HG02943 (cell line): ENCODE measurements around the gene JAM3.
"Not testable (repeated sequence)": the region's sequence is repeated elsewhere in the genome, so short reads cannot be mapped to it uniquely, and the experiment has no call there.

ENCODE experiments used
- ATAC-seq: cut with Tn5 transposase; IDR thresholded peaks from one replicate; pipeline ENCODE4 v1.9.1; 2021; ENCODE audit warnings: mild to moderate bottlenecking, low read depth, moderate library complexity; ENCODE audit not compliant: unreplicated experiment

Gene JAM3

DNA sequence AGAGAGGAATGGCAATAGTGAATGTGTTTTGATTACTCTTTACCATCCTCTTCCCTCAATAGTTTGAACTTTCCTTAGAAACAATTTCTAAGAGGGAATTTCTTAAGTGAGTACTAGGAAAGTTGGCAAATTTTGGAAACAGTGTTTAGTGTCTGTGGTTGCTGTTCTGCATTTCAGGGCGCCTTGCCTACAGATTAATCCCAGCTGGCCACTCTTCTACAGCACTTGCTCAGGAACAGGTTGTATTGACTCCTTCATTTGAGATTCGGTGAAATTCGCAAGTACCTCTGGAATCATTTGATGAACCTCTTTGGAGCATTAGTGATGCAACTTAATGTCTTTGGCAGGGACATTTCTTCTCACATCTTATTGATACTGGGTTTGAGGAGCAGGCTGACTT is 28.3 kb downstream of the JAM3 start:
- ATAC-seq, result no peak

DNA sequence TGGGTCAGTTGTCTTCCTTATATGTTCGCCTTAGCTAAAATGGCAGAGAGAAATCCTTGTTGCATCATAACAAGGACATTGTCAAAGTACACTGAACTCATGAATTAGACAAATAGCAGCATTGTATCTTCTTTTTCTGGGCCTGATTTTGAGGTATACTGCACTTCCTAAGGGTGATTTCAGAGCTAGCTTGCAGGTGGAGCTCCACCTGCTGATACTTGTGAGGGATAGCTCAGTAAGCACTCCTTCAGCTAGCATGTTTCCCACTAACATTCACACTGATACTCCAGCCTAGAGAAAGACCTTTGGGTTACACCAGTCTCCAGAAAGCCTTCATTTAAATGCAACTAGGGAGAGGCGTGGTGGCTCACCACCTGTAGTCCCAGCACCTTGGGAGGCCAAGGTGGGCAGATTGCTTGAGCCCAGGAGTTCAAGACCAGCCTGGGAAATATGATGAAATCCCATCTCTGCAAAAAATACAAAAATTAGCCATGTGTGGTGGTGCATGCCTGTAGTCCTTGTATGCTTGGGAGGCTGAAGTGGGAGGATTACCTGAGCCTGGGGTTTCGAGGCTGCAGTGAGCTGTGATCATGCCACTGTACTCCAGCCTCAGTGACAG is 29.8 kb downstream of the JAM3 start:
- ATAC-seq, result no peak

DNA sequence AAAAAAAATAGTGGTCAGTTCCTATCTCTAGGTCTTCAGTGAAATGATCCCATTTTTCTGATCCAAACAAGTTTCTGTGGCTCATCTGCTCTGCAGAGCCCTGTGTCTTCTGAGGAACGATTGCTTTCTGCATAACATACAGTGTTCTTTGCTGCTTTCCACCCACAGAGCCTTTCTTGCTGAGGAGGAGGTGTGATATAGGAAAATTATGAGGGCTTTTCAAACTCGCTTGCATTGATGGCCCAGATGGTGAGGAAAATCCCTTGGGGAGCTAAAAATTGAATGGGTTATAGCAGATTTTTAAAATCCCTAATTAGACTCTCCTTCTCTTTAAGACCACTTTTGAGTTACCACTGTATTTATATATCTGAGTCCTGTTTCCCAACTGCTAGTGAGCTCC is 31.3 kb downstream of the JAM3 start:
- no peak for ATAC-seq

DNA sequence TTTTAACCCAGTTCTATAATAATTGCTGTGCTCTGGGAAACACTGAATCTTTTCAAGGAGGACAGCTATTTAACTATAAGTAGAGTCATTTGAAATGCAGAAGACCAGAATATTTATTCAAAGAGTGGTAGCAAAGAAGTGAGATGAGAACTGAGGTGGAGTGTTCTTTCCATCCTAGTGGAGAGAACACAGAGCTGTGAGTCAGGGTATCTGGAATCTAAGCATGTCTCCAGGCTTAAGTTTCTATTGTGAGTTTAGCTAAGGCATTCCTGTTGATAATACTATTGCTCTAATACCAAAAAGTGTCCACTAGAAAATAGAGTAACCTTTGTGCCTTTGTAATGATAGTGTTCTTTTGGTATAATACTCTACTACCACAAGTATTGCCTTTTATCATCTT is 32.4 kb downstream of the JAM3 start:
- no peak for ATAC-seq

DNA sequence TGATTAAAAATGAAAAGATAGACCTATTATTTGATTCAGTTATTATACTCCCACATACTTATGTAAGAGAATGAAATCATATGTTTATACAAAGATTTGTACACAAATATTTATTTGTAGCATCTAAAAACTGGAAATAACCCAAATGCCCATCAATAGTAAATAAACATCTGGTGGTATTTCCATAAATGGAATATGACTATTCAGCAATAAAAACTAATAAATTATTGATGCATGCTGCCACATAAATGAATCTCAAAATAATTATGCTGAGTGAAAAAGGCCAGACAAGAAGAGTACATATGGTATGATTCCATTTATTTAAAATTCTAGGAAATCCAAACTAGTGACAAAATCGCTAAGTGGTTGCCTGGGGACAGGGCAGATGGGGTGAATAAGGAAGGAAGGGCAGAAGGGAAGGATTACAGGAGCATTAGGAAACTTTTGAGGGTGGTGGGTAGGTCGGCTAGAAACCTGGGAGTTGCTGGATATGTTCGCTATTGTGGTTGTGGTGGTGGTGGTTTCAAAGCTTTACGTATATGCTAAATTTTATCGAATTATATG is 41.5 kb downstream of the JAM3 start:
- no peak for ATAC-seq

DNA sequence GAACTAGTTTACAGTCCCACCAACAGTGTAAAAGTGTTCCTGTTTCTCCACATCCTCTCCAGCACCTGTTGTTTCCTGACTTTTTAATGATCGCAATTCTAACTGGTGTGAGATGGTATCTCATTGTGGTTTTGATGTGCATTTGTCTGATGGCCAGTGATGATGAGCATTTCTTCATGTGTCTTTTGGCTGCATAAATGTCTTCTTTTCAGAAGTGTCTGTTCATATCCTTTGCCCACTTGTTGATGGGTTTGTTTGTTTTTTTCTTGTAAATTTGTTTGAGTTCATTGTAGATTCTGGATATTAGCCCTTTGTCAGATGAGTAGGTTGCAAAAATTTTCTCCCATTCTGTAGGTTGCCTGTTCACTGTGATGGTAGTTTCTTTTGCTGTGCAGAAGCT is 44.9 kb downstream of the JAM3 start:
- not testable (repeated sequence) for ATAC-seq

DNA sequence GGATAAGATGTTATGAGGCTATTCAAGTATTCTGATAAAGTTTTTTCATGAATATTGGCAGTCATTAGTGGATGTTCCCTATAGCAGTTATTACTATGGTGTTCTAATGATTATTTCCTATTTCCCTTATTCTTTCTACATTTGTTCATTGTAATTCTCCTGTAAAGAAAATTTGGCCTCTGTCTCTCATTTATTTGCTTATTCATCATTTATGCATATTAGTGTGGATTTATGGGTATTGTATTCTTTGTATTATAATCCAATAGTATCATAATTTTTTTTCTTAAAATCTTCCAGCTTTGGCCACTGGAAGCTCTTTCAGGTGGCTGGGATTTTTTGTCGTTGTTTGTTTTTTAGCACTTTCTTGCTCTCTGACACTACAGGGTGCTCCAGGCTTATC is 47.3 kb downstream of the JAM3 start:
- no peak for ATAC-seq

DNA sequence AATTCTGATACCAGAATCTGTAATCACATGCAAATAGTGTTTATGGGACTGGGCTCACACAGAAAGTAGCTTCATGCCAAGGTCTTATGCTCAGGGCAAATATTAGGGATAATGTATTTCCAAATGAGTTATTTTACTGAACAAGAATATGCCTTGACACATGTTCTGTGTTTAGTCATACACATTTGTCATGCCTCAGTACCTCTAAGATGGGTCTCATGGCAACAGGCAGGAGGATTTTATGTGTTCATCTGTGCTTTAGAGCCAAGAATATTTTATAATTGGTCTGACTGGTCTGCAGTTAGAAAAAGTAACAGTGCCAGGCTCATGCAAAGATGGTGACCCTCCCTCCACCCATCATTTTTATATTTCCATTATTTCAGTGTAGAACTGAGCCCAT is 49.1 kb downstream of the JAM3 start:
- no peak for ATAC-seq

DNA sequence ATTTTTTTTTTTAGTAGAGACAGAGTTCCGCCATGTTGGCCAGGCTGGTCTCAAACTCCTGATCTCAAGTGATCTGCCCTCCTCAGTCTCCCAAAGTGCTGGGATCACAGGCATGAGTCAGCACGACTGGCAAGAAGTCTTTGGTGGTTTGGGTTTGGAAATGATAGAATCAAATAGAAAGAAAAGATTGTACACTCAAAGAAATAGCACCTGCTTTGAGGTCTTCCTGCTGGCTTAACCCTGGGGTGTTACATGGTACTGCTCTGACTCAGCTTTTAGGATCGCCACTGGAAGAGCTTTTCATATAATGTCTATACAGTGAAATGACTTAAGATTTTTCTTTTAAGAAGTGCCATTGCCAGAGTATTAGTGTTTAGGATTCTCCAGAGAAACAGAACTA is 50.2 kb downstream of the JAM3 start:
- ATAC-seq, result no peak

DNA sequence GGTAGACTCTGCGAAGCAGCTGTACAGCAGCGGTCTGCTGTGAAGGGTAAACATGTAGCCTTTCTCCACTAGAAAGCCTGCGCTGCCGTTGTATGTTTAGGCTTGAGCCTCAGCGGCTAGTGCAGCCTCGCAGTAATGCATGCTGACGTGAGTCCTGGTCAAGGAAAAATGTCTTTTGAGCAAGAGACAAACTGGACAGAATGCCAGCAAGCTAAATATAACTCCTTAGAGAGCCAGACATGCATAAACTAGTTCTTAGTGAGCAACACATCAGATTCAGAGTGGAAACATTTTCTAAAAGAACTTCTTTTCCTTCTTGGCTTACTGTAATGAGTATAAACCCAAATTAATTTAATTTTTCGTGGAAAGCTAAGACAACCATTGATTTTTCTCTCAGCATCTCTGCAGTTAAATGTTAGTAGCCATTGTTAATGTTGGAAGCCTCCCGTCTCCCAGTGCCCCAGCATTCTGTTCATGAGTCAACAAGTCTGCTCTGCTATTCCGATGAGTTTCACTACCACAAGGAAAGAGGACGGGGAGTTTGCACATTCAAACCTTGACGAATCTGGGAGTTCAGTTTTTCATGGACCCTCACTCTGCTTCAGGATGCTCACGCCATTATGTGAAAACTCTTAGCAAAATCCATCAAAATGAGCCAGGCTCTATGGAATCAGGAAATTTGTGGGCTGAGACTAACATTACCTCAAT is 51.4 kb downstream of the JAM3 start:
- ATAC-seq, result no peak

DNA sequence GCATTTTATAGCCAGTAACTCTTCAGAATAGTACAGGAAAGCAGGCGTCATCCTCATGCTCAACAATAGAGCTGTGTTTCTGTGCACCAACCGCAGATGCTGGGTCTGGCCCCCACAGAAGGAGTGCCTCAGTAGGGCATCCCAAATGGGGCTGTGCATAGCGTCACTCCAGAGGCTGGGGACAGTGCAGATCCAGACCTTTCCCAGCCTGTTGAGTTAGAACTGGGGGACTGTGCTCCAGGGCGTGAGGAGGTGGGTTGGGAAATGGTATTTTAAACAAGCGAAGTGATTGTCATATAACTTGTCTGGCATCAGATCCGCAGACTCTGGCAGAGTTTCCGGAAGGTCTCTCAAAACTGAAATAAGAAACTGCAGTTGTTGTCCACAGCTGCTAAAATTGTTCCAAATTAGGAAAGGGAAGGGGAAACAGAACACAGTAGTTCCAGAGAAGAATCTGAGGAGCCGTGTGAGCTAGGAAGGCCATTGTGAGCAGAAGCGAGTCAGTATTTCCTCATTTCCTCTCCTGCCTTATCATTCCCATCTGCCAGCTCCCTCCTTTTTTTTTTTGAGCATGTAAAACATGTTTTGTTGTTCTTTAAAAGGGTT is 52.2 kb downstream of the JAM3 start:
- no peak for ATAC-seq

DNA sequence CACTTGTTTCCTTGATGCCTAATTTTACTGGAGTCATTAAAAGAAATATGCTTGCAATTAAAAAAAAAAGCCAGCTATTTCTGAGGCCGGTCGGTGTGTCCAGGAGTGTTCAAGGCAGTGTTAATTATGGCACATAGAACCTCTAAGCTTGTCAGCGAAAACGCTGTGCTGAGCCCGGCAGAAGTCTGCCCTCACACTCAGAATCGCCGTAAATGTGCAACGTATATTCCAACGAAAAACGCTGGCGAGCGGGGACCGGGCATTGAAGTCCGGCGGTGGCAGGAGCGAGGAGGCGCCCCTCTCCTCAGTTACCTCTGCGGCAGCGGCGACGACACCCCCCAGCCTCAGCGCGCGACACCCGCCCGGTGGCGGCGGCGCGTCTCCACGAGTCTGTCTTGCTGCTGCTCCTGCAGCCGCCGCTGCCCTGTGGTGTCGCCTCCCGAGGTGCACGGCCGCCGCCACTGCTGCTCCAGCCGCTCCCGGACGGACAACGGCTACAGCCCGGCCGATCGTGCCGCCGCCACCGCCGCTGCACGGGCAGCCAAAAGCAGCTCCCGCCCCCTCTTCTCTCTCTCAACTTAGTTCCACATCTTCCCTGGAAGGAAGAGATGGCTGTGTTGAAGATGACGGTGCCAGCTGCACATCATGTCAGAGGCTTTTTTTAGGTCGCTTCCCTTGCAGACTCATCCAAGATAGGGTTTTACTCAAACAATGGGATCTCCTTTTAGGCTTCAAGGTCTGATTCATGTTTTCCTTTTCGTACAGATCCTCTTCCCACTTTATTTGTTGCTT is 56.0 kb downstream of the JAM3 start:
- ATAC-seq, result no peak

DNA sequence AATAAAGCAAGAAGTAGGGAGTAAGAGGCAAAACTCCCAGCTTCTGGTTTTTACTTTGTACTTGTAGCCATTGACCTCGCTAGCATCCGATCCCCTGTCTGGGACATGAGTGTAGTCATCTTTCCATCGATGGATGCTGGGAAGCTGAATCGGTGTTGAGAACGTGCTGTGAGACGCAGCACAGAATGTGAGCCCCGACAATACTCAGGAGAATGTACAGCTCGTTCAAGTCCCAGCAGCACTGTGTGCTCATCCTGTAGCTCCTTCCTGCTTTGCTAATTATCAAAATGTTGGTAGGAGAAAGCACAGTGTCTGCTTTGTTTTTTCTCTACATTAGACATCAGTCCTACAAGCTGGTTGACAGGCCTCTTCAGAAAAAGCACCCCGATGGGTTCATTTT is 56.6 kb downstream of the JAM3 start:
- ATAC-seq, result no peak

DNA sequence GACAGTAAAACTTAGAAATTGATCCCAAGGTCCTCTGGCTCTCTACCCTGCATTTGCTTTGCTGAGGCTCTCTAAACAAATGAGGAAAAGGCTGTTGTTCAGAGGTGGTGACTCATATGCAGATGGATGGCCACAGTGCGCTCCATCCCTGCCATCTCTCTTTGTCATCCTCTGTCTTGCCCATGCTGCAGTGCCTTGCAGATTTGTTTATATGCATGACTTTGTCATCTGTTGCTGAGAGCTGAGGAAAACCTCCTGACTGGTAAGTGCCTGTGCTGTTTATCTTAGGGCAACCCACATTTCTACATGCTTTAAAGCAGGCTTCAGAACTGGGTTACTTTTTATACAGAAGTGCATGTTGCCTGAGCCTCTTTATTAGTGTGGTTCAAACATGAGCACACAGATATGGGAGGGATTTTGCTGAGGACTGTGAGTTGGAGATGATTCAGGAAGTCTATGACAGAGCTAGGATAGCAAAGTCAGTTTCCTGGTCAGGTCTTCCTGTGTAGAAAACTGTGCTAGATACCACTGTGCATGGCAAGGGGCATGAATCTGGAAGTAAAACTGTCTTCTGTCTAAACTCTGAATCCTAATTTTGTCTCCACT is 57.4 kb downstream of the JAM3 start:
- ATAC-seq, result no peak

DNA sequence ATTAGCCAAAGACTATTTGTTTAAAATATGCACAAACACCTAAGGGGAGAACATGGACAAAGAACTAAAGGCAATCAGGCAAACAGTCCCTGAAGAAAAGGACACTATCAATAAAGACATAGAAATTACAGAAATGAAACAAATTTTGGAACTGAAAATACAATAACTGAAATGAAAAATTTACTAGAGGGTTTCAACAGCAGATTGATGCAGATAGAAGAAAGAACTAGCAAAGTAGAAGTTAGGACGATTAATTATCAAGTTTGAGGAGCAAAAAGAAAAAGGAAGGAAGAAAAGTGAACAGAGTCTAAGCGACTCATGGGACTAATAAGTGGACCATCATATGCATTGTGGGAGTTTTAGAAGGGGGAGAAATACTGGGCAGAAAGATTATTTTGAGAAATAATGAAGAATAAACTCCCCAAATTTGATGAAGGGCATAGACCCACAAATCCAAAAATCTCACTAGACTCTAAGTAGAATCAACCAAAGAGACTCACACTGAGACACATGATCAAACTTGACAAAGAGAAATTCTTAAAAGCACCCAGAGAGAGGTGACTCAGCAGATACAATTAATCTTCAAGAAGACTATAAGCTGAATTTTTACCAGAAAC is 62.9 kb downstream of the JAM3 start:
- no peak for ATAC-seq

DNA sequence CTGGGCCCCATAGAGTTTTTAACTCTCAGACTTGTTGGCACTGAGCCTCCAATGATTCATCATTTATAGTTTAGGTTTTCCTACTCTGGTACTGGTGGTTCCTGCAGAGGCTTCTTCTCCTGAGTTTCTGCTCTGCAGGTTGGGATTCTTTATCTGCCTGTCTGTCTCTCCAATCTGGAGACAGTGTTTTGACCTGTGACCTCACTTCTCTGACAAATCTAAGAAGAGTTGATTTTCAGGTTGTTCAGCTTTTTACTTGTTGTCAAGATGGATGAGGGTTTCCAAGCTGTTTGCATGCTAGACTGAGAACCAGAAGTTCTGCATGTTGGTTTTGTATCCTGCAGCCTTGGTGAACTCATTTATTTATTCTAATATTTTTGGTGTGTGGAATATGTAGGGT is 63.9 kb downstream of the JAM3 start:
- ATAC-seq, result no peak

DNA sequence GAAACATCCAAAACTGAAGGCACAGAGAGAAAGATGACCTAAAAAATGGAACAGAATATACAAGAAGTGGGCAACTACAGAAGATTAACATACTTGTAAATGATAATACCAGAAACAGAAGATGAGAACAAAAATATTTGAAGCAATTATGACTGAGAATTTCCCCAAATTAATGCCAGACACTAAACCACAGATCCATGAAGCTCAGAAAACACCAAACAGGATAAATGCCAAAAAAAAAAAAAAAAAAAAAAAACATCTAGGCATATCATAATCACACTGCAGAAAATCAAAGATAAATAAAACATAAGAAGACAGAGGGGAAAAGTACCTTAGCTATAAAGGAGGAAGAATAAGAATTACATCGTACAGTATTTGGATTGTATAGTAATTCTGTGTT is 65.3 kb downstream of the JAM3 start:
- ATAC-seq, result no peak

DNA sequence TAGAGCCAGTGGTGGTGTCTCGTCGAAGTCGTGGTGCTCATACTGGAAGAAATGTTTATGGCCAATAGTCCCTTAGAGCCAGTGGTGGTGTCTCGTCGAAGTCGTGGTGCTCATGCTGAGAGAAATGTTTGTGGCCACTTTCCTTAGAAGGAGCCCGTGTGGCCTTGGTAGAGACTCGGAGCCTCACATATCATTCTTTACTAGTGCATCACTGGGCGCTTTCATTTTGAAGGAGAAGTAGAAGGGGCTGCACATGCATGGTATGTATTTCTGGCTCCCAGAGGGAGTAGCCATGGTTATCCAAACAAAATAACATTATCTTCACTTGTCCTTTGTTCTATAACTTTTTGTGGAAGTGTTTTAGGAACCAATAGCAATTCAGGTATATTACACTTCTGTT is 69.5 kb downstream of the JAM3 start:
- no peak for ATAC-seq

DNA sequence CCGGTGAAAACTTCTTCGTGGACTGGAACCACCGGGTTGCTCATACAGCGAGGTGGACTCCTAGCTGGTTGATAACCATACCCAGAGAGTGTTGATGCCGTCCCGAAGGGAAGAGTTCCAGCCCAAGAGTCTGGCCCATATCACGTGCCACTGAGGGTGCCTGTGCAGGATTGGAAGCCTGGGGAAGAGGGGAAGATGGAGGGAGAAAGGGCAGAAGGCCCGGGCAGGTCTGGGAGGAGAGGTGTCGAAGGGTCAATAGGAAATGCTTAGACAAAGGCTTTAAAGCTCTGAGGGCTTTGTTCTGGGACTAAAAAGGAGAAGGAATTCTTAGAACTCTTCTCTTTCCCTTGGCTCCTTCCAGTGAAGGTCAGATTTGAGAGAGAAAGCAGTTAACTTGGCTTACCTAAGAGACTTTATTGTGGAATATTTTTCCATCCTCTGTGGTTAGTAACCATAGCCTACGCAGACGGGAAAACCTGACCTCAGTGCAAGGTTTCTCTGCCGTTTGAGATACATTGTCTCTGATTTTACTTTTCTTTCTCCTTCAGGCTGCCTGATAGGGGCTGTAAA is 70.5 kb downstream of the JAM3 start:
- no peak for ATAC-seq

DNA sequence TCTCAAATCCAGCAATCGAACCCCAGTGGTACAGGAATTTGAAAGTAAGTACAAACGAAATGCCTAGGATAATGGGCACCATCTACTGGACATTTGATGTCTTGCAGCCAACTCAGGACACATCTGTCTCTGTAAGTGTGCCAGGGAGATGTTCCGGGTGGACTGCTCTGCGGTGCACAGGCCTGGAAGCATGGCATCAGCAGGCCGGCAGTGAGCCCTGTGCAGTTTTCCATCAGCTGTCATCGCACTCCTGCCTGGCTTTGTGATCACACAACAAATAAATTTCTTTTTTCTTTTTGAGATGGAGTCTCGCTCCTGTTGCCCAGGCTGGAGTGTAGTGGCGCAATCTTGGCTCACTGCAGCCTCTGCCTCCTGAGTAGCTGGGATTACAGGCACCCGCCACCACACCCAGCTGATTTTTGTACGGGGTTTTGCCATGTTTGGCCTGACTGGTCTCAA is 71.0 kb downstream of the JAM3 start:
- ATAC-seq, result no peak
